Ovary (tissue), 9 donors: ENCODE data around the gene OR52K2. TPM values are rescaled to one million over a fixed set of nuclear protein-coding genes. Genes with fewer than 3 reads are reported as not detected.

Source experiments
- polyA plus RNA-seq, 2 donors: library from polyadenylated mRNA; stranded (reverse); fragments of 200-250 nt in 1 of 2; fragments of 350-450 nt in 1 of 2; fragmentation: Illumina TruSeq in 1 of 2; extraction: RNeasy Lipid Tissue Mini Kit (QIAGEN cat#74804) in 1 of 2; gene quantifications; one replicate each; pipeline ENCODE4 v1.2.3, GENCODE V29; 2013 to 2014
- total RNA-seq, 7 donors: library from RNA; depleted of rRNA in 2 of 7; stranded (reverse); fragments of >200 nt in 2 of 7; fragmentation: NEBNext Ultra II Directional in 3 of 7; extraction: Animal tissue kit (Norgen Biotek cat#: 25700) in 3 of 7; gene quantifications; one replicate each; pipeline versions ENCODE4 v1.1.0 to v1.2.4, GENCODE V29; 2016 to 2023
- donor health status: DM: no; HTN: no; CAD: no; lungs with moderate emphysema.
- donor health status: DM: no; HTN: no; CAD: no.
- donor health status: Bipolar disorder and iron deficiency.
- donor health status: DM: yes; HTN: yes; CAD: no.
- donor health status: DM: no; HTN: no; CAD: no.
- donor health status: DM: yes; HTN: yes; CAD: no.

Gene OR52K2
- total and polyA plus RNA-seq, 9 donors = 0.25 to 0.85 (median 0.74) TPM; not detected in 6

Other genes starting within 250 kb of the OR52K2 start
- gene OR52B4, start 80.9 kb upstream of the OR52K2 start, total RNA-seq = under 1 TPM in 1 of 7 donors, not detected in 6; 0.30 TPM
- gene OR52B4, start 80.9 kb upstream of the OR52K2 start, polyA plus RNA-seq = not detected
- 10 to 100 TPM; 13.2 to 25.1 (median 20.8) TPM for gene TRIM21, start 55.6 kb upstream of the OR52K2 start, total RNA-seq
- gene TRIM21, start 55.6 kb upstream of the OR52K2 start, polyA plus RNA-seq = 10 to 100 TPM; 21.1 to 51.9 TPM
- under 1 TPM in 6 of 7 donors, not detected in 1; 0.20 to 0.37 (median 0.34) TPM for gene OR52K1, start 33.4 kb downstream of the OR52K2 start, total RNA-seq
- under 1 TPM; 0.05 to 0.07 TPM for gene OR52K1, start 33.4 kb downstream of the OR52K2 start, polyA plus RNA-seq
- gene OR52M1, start 95.9 kb downstream of the OR52K2 start, total RNA-seq = not detected
- gene OR52M1, start 95.9 kb downstream of the OR52K2 start, polyA plus RNA-seq = not detected
- gene OR52I2, start 132.4 kb downstream of the OR52K2 start, total RNA-seq = not detected
- gene OR52I2, start 132.4 kb downstream of the OR52K2 start, polyA plus RNA-seq = not detected
- gene OR52I1, start 144.7 kb downstream of the OR52K2 start, total RNA-seq = not detected
- not detected for gene OR52I1, start 144.7 kb downstream of the OR52K2 start, polyA plus RNA-seq
- gene TRIM68, start 158.9 kb downstream of the OR52K2 start, total RNA-seq = 10 to 100 TPM; 13.2 to 18.7 (median 16.1) TPM
- 10 to 100 TPM; 14.1 to 19.9 TPM for gene TRIM68, start 158.9 kb downstream of the OR52K2 start, polyA plus RNA-seq
- not detected for gene OR51D1, start 188.2 kb downstream of the OR52K2 start, total RNA-seq
- gene OR51D1, start 188.2 kb downstream of the OR52K2 start, polyA plus RNA-seq = not detected
- 1 to 10 TPM in 1 of 7 donors, under 1 TPM in 5, not detected in 1; 0.12 to 1.4 (median 0.27) TPM for gene OR51E1, start 194.7 kb downstream of the OR52K2 start, total RNA-seq
- 1 to 10 TPM; 1.6 to 3.5 TPM for gene OR51E1, start 194.7 kb downstream of the OR52K2 start, polyA plus RNA-seq
- under 1 TPM in 4 of 7 donors, not detected in 3; 0.11 to 0.65 (median 0.23) TPM for gene OR51E2, start 248.6 kb downstream of the OR52K2 start, total RNA-seq
- 1 to 10 TPM in 1 of 2 donors, under 1 TPM in 1; 0.67 to 2.0 TPM for gene OR51E2, start 248.6 kb downstream of the OR52K2 start, polyA plus RNA-seq